Natural killer cell (primary cell): ENCODE results near the gene OR8G1. TPM values are rescaled to one million over a fixed set of nuclear protein-coding genes. Genes with fewer than 3 reads are reported as not detected.

Experiments used
- ATAC-seq, 3 donors: fragments of 150-1000 bp in 2 of 3; fragments of 200-7000 bp in 1 of 3; cut with Tn5 transposase; 1 replicate in 1 of 3; 2 replicates in 2 of 3; pipeline ENCODE4 v1.10.0; 2021; ENCODE audit warnings: mild to moderate bottlenecking in 2 of 3, moderate library complexity in 2 of 3
- DNase-seq, 2 donors: peaks; one replicate each; pipeline versions ENCODE4 v3.0.0 to v3.0.0-alpha.2; 2013 to 2021; ENCODE audit warnings: mixed read lengths in 1 of 2
- H3K27ac ChIP-seq: one replicate; pipeline ENCODE4 v1.5.1; 2013; ENCODE audit warnings: mild to moderate bottlenecking, low read length
- H3K27me3 ChIP-seq: one replicate; pipeline ENCODE4 v1.6.1; 2013; ENCODE audit warnings: low read length; ENCODE audit not compliant: control insufficient read depth, insufficient read depth
- H3K36me3 ChIP-seq: one replicate; pipeline ENCODE4 v1.6.1; 2013; ENCODE audit warnings: low read length; ENCODE audit not compliant: control insufficient read depth, insufficient read depth
- H3K4me1 ChIP-seq: one replicate; pipeline ENCODE4 v1.6.1; 2013; ENCODE audit warnings: low read length; ENCODE audit not compliant: control insufficient read depth, insufficient read depth
- H3K4me3 ChIP-seq: one replicate; pipeline ENCODE4 v1.5.1; 2013; ENCODE audit warnings: low read length
- H3K9me3 ChIP-seq: one replicate; pipeline ENCODE4 v1.6.1; 2013; ENCODE audit warnings: low read length; ENCODE audit not compliant: control insufficient read depth, insufficient read depth
- H3K27ac Mint-ChIP-seq, 2 donors: one replicate each; pipeline ENCODE4 v1.8.0; 2022; ENCODE audit warnings: mild to moderate bottlenecking in 2 of 2, mixed read lengths in 2 of 2, moderate library complexity in 1 of 2
- H3K27me3 Mint-ChIP-seq, 2 donors: one replicate each; pipeline ENCODE4 v1.8.0; 2022; ENCODE audit warnings: low read depth in 2 of 2, mixed read lengths in 2 of 2
- H3K36me3 Mint-ChIP-seq: one replicate; pipeline ENCODE4 v1.8.0; 2022; ENCODE audit warnings: mixed read lengths
- H3K4me1 Mint-ChIP-seq, 2 donors: one replicate each; pipeline ENCODE4 v1.8.0; 2022; ENCODE audit warnings: mixed read lengths in 2 of 2
- H3K4me3 Mint-ChIP-seq: one replicate; pipeline ENCODE4 v1.8.0; 2022; ENCODE audit warnings: mild to moderate bottlenecking, moderate library complexity, mixed read lengths
- H3K9me3 Mint-ChIP-seq, 2 donors: one replicate each; pipeline ENCODE4 v1.8.0; 2022; ENCODE audit warnings: mixed read lengths in 2 of 2
- WGBS: methylation state at CpG from one replicate; pipeline ENCODE4 v1.1.7; 2013; ENCODE audit warnings: missing lambda C conversion rate; ENCODE audit not compliant: insufficient coverage; 5-methylcytosine and 5-hydroxymethylcytosine counted together
- intact Hi-C: fragments of 100-400 bp; cut with micrococcal nuclease; formaldehyde crosslinking; loops from one replicate; pipeline ENCODE4 v1.14.2; 2022
- total RNA-seq, 4 donors: library from RNA; stranded (reverse); fragments of 120-200 nt in 1 of 4; gene quantifications; one replicate each; pipeline versions ENCODE4 v1.2.3 to v1.2.4, GENCODE V29; 2013 to 2022
- TF ChIP-seq, protein P1 (sequence below): fragments of 200-600 bp; IDR thresholded peaks from one replicate; pipeline ENCODE4 v1.8.0; 2022; ENCODE audit warnings: antibody characterized with exemption

The OR8G1 gene
- total RNA-seq, 3 donors from 2014 or later (not counting 1 experiment from before 2014, with no cell fraction given), result not detected

DNA sequence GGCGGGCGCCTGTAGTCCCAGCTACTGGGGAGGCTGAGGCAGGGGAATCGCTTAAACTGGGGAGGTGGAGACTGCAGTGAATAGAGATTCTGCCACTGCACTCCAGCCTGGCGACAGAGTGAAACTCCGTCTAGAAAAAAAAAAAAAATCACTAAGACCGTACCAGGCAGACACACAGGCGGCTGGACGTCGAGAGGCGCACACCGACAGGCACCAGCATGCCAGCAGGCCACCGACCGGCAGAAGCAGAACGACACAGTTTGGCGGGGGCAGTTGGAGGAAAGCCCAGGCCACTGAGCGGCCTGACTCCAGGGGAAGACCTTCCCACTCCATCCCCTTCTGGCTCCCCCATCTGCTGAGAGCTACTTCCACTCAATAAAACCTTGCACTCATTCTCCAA, 40.2 kb upstream of the OR8G1 start:
- H3K9me3 ChIP-seq, result no peaks in the 10 kb centered on the region
- H3K4me3 ChIP-seq, result no peak overlapping the region
- intact Hi-C loops, result no loop called here
- H3K27me3 ChIP-seq, result no peaks in the 10 kb centered on the region
- Mint-ChIP-seq H3K27ac (no peak overlapping the region), H3K4me1 (no peaks in the 10 kb centered on the region), H3K9me3 (no peaks in the 10 kb centered on the region), H3K4me3 (no peak overlapping the region), H3K27me3 (peaks cover 0 to 6% of the 10 kb centered on the region in 2 donors), H3K36me3 (no peaks in the 10 kb centered on the region)
- WGBS, result 94% methylated on average over 16 of the region's 16 CpGs
- H3K36me3 ChIP-seq, result no peaks in the 10 kb centered on the region
- H3K27ac ChIP-seq, result no peak overlapping the region
- DNase-seq (no peak), ATAC-seq (no peak)
- TF ChIP-seq, protein P1, sequence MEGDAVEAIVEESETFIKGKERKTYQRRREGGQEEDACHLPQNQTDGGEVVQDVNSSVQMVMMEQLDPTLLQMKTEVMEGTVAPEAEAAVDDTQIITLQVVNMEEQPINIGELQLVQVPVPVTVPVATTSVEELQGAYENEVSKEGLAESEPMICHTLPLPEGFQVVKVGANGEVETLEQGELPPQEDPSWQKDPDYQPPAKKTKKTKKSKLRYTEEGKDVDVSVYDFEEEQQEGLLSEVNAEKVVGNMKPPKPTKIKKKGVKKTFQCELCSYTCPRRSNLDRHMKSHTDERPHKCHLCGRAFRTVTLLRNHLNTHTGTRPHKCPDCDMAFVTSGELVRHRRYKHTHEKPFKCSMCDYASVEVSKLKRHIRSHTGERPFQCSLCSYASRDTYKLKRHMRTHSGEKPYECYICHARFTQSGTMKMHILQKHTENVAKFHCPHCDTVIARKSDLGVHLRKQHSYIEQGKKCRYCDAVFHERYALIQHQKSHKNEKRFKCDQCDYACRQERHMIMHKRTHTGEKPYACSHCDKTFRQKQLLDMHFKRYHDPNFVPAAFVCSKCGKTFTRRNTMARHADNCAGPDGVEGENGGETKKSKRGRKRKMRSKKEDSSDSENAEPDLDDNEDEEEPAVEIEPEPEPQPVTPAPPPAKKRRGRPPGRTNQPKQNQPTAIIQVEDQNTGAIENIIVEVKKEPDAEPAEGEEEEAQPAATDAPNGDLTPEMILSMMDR, result no peak
- no peaks in the 10 kb centered on the region for H3K4me1 ChIP-seq

DNA sequence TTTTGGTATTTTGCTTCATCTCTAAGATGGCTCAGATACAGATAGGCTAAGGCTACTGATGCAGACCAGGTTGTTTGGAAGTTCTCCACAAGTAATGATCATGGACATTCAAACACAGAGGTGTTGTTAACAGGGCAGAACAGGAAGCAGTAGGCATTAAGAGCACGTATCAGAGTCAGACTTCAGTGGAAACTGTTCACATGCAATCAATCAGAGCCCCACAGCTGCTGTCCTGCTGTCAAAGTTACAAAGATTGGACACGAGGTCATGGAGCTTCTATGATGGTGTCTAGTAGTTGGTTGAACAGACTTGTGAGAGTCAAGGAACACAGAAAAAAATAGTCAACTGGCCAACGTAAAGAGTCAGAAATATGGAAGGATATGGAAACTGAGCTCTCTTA, 37.9 kb upstream of the OR8G1 start:
- 73% methylated on average over 3 of the region's 3 CpGs for WGBS
- H3K27ac Mint-ChIP-seq, result no peak overlapping the region
- H3K27me3 ChIP-seq, result no peaks in the 10 kb centered on the region
- no peaks in the 10 kb centered on the region for H3K4me1 ChIP-seq
- TF ChIP-seq, protein P1, result no peak
- no peaks in the 10 kb centered on the region for H3K9me3 Mint-ChIP-seq
- no peaks in the 10 kb centered on the region for H3K36me3 ChIP-seq
- intact Hi-C loops, result no loop called here
- no peaks in the 10 kb centered on the region for H3K9me3 ChIP-seq
- no peak overlapping the region for H3K4me3 ChIP-seq
- peaks cover 0 to 6% of the 10 kb centered on the region in 2 donors for H3K27me3 Mint-ChIP-seq
- H3K4me3 Mint-ChIP-seq, result no peak overlapping the region
- no peak overlapping the region for H3K27ac ChIP-seq
- DNase-seq (no peak), ATAC-seq (no peak)
- H3K4me1 Mint-ChIP-seq, result no peaks in the 10 kb centered on the region
- H3K36me3 Mint-ChIP-seq, result no peaks in the 10 kb centered on the region

DNA sequence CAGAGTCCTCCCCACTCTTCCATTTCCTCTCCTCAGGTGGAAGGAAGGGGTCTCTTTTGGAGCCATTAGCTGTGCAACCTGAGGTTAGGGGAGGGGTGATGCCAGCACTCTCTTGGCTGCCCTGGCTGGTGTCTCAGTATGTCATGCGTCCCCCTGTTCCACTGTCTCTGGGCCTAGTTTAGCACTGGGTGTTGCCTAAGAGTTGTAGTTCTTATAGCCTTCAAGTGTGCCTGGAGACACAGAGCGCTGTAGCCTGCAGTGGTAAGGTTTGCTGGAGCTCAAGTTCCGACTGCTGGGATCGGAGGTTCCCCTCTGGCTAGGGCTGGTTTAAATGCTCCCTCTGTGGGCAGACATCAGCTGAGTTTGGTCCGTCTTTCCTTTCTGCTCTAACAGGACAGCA, 36.9 kb upstream of the OR8G1 start:
- intact Hi-C loops, result no loop called here
- TF ChIP-seq, protein P1, result no peak

DNA sequence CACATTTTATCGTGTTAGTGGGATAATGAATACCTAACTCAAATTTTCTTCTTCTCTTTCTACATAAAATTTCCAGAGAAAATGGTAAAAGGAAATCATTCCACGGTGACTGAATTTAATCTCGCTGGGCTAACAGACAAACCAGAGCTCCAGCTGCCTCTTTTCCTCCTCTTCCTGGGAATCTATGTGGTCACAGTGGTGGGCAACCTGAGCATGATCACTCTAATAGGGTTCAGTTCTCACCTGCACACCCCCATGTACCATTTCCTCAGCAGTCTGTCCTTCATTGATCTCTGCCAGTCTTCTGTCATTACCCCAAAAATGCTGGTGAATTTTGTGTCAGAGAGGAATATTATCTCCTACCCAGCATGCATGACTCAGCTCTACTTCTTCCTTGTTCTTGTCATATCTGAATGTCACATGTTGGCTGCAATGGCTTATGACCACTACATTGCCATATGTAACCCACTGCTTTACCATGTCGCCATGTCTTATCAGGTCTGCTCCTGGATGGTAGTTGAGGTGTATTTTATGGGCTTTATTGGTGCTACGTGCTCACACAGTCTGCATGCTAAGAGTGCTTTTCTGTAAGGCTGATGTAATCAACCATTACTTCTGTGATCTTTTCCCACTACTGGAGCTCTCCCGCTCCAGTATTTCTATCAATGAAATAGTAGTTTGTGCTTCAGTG, 33.6 kb upstream of the OR8G1 start:
- Histone ChIP-seq H3K9me3 (no peaks in the 10 kb centered on the region), H3K27ac (no peak overlapping the region), H3K4me1 (no peaks in the 10 kb centered on the region), H3K36me3 (no peaks in the 10 kb centered on the region), H3K4me3 (no peak overlapping the region), H3K27me3 (no peaks in the 10 kb centered on the region)
- Mint-ChIP-seq H3K36me3 (no peaks in the 10 kb centered on the region), H3K4me3 (no peak overlapping the region), H3K27ac (no peak overlapping the region), H3K9me3 (no peaks in the 10 kb centered on the region), H3K4me1 (no peaks in the 10 kb centered on the region), H3K27me3 (peaks cover 0 to 3% of the 10 kb centered on the region in 2 donors)
- TF ChIP-seq, protein P1, result no peak
- intact Hi-C loops, result no loop called here
- WGBS, result 70% methylated on average over 4 of the region's 6 CpGs
- peak in 1 of 3 donors; percentile 59 for ATAC-seq
- DNase-seq, result no peak

More for the DNA sequence above, 36.9 kb upstream of the OR8G1 start:
- 83% methylated on average over 5 of the region's 5 CpGs for WGBS
- Histone ChIP-seq H3K4me3 (no peak overlapping the region), H3K27ac (no peak overlapping the region), H3K9me3 (no peaks in the 10 kb centered on the region), H3K27me3 (no peaks in the 10 kb centered on the region), H3K36me3 (no peaks in the 10 kb centered on the region), H3K4me1 (no peaks in the 10 kb centered on the region)
- H3K27ac Mint-ChIP-seq, result no peak overlapping the region
- DNase-seq (no peak), ATAC-seq (no peak)
- H3K9me3 Mint-ChIP-seq, result no peaks in the 10 kb centered on the region
- H3K27me3 Mint-ChIP-seq, result peaks cover 0 to 4% of the 10 kb centered on the region in 2 donors
- no peaks in the 10 kb centered on the region for H3K4me1 Mint-ChIP-seq
- no peak overlapping the region for H3K4me3 Mint-ChIP-seq
- H3K36me3 Mint-ChIP-seq, result no peaks in the 10 kb centered on the region
